Kidney (tissue), 14 donors: ENCODE measurements around the gene CNOT8. TPM values are rescaled to one million over a fixed set of nuclear protein-coding genes. Genes with fewer than 3 reads are reported as not detected.

Source experiments
- DNase-seq, 5 donors: peaks; one replicate each; pipeline ENCODE4 v3.0.0-alpha.2; 2013 to 2020
- FAIRE-seq: peaks from 2 replicates; lab custom pipeline; 2012; peaks lifted over from hg19 to GRCh38; lab: Jason Lieb, UNC
- H3K27ac ChIP-seq, 2 donors: one replicate each; pipeline ENCODE4 v1.7.0; 2013; ENCODE audit warnings: low read depth in 2 of 2, low read length in 2 of 2, inconsistent platforms in 1 of 2
- H3K27me3 ChIP-seq: one replicate; pipeline ENCODE4 v1.7.1; 2013; ENCODE audit warnings: low read length, inconsistent platforms; ENCODE audit not compliant: control insufficient read depth, insufficient read depth
- H3K36me3 ChIP-seq, 3 donors: one replicate each; pipeline versions ENCODE4 v1.7.0 to v1.7.1; 2013; ENCODE audit warnings: low read length in 3 of 3, control low read depth in 1 of 3, inconsistent platforms in 1 of 3; ENCODE audit not compliant: insufficient read depth in 3 of 3, control insufficient read depth in 2 of 3
- H3K4me1 ChIP-seq, 3 donors: one replicate each; pipeline versions ENCODE4 v1.7.0 to v1.7.1; 2013; ENCODE audit warnings: low read length in 3 of 3, inconsistent platforms in 1 of 3, low read depth in 1 of 3; ENCODE audit not compliant: control insufficient read depth in 2 of 3, insufficient read depth in 2 of 3
- H3K4me3 ChIP-seq, 3 donors: one replicate each; pipeline versions ENCODE4 v1.7.0 to v1.8.1; 2013; ENCODE audit warnings: low read length in 3 of 3, control low read depth in 1 of 3, inconsistent platforms in 1 of 3
- H3K9ac ChIP-seq, 3 donors: one replicate each; pipeline versions ENCODE4 v1.7.0 to v1.7.1; 2013; ENCODE audit warnings: low read length in 3 of 3, control low read depth in 1 of 3, inconsistent platforms in 1 of 3
- H3K9me3 ChIP-seq, 3 donors: one replicate each; pipeline versions ENCODE4 v1.7.0 to v1.7.1; 2013; ENCODE audit warnings: low read length in 3 of 3, control low read depth in 1 of 3, inconsistent platforms in 1 of 3; ENCODE audit not compliant: control insufficient read depth in 2 of 3, insufficient read depth in 1 of 3
- intact Hi-C: fragments of 100-400 bp; cut with DNase I; formaldehyde crosslinking; loops from one replicate; pipeline ENCODE4 v1.11.1; 2022
- polyA plus RNA-seq: library from polyadenylated mRNA; stranded (reverse); fragments of 350-450 nt; fragmentation: Illumina TruSeq; extraction: RNeasy Lipid Tissue Mini Kit (QIAGEN cat#74804); gene quantifications from one replicate; pipeline ENCODE4 v1.2.3, GENCODE V29; 2014; ENCODE audit warnings: low read depth, low replicate concordance; ENCODE audit not compliant: insufficient read depth
- total RNA-seq: library from RNA; stranded (reverse); fragmentation: NEBNext Ultra II Directional; extraction: Animal tissue kit (Norgen Biotek cat#: 25700); gene quantifications from one replicate; pipeline ENCODE4 v1.2.1, GENCODE V29; 2021
- TF ChIP-seq, protein P1 (sequence below): IDR thresholded peaks from 3 replicates; pipeline ENCODE4 v1.5.1; 2012; ENCODE audit warnings: mild to moderate bottlenecking, moderate library complexity, borderline replicate concordance; ENCODE audit not compliant: insufficient read depth; ENCODE audit errors: extremely low read depth
- donor health status: control.
- donor health status: control.
- donor health status: control.
- donor health status: control.
- donor health status: control.
- donor health status: DM: yes; HTN: yes; CAD: no.
- donor health status: Normal renal cell carcinoma (clear cell type).

CNOT8 gene
- total and polyA plus RNA-seq, 2 donors from 2014 or later, result 28.4 to 40.4 TPM

- Histone ChIP-seq H3K4me1 (no peaks in the 10 kb centered on the region), H3K27ac (no peak overlapping the region), H3K9ac (no peak overlapping the region), H3K27me3 (no peaks in the 10 kb centered on the region), H3K4me3 (no peak overlapping the region), H3K36me3 (peaks cover 2 to 53% (median 36%) of the 10 kb centered on the region in 3 donors), H3K9me3 (no peaks in the 10 kb centered on the region)
- DNase-seq, result no peak
- intact Hi-C loops, result no loop called here
- TF ChIP-seq, protein P1, sequence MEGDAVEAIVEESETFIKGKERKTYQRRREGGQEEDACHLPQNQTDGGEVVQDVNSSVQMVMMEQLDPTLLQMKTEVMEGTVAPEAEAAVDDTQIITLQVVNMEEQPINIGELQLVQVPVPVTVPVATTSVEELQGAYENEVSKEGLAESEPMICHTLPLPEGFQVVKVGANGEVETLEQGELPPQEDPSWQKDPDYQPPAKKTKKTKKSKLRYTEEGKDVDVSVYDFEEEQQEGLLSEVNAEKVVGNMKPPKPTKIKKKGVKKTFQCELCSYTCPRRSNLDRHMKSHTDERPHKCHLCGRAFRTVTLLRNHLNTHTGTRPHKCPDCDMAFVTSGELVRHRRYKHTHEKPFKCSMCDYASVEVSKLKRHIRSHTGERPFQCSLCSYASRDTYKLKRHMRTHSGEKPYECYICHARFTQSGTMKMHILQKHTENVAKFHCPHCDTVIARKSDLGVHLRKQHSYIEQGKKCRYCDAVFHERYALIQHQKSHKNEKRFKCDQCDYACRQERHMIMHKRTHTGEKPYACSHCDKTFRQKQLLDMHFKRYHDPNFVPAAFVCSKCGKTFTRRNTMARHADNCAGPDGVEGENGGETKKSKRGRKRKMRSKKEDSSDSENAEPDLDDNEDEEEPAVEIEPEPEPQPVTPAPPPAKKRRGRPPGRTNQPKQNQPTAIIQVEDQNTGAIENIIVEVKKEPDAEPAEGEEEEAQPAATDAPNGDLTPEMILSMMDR, result no peak
- no peak for FAIRE-seq
These were observed 37.5 kb downstream of the CNOT8 start for GRCh38 chr5:154895606-154896561.

- FAIRE-seq (no peak), DNase-seq (no peak)
- H3K36me3 ChIP-seq, result peaks cover 2 to 52% (median 34%) of the 10 kb centered on the region in 3 donors
- TF ChIP-seq, protein P1, result no peak
- intact Hi-C loops, result no loop called here
- H3K9me3 ChIP-seq, result no peaks in the 10 kb centered on the region
- H3K27ac ChIP-seq, result no peak overlapping the region
- no peak overlapping the region for H3K9ac ChIP-seq
- H3K4me1 ChIP-seq, result no peaks in the 10 kb centered on the region
- no peak overlapping the region for H3K4me3 ChIP-seq
- no peaks in the 10 kb centered on the region for H3K27me3 ChIP-seq
These were observed 38.2 kb downstream of the CNOT8 start for GRCh38 chr5:154896562-154897165.

DNA sequence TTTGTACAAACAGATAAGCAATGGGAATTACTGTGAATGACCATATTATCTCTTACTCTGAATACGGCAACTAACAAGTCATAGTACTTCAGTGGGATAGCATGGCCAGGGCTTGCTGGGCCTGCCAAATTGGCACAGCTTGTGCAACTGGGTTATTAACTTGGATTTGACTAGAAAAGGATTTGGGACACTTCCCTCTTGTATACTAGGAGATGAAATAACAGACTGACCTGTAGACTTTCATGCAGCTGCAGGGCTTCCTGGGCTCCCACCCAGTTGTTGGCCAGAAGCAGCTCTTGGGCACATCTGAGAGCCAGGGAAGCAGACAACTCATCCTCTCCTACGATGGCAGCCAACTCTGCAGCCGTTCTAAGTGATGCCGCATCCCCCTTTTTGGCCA, 39.8 kb downstream of the CNOT8 start:
- H3K9ac ChIP-seq, result no peak overlapping the region
- FAIRE-seq (no peak), DNase-seq (no peak)
- TF ChIP-seq, protein P1, result no peak
- H3K9me3 ChIP-seq, result no peaks in the 10 kb centered on the region
- H3K4me1 ChIP-seq, result no peaks in the 10 kb centered on the region
- H3K27ac ChIP-seq, result no peak overlapping the region
- H3K36me3 ChIP-seq, result peaks cover 5 to 55% (median 36%) of the 10 kb centered on the region in 3 donors
- no peaks in the 10 kb centered on the region for H3K27me3 ChIP-seq
- no peak overlapping the region for H3K4me3 ChIP-seq
- intact Hi-C loops, result no loop called here
